HG03108 (cell line): ENCODE results near the gene MAML1.
"Not testable (repeated sequence)": the region's sequence is repeated elsewhere in the genome, so short reads cannot be mapped to it uniquely, and the experiment has no call there.

Source experiments
- ATAC-seq: cut with Tn5 transposase; IDR thresholded peaks from one replicate; pipeline ENCODE4 v1.9.1; 2021; ENCODE audit warnings: moderate library complexity; ENCODE audit not compliant: unreplicated experiment

MAML1 gene

DNA sequence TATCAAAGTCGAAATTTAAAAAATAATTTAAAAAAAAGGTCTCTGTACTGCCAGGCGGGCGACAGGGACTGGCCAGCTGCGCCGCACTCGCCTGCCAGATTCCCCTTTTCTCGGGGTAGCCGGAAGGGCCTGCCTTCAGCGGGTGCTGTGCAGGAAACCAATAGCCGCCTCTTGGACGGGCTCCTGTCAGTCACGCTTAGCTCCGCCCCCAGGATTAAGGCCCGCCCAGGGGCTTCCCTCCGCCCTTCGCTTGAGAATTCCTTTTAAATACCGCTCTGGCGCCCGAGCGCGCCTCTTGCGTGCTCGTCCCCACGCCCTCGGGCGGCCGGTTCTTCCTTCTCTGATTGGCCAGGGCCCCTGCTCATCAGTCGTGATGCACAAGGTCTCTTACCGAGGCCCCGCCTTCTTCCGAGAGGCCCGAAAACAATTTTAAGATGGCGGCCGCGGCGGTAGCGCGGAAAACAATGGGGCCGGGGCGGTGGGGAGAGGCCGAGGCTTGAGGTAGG, at the start of gene MAML1:
MAML1 (plus strand) TSS at position 411 of the 506 bp plus-strand sequence. CDS start 291 bp downstream, outside the sequence.
- peak; percentile 94 for ATAC-seq

DNA sequence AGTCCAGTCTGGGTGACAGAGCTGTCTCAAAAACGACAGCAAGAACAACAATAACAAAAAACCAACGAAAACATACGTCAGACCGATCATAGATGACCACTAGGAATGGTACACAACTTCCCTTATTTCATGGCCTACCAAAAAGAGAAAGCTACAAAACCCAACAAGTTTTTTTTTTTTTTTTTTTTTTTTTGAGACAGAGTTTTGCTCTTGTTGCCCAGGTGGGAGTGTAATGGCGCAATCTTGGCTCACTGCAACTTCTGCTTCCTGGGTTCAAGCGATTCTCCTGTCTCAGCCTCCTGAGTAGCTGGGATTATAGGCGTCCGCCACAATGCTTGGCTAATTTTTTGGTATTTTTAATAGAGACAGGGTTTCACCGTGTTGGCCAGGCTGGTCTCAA, 43.4 kb upstream of the MAML1 start:
- not testable (repeated sequence) for ATAC-seq

- ATAC-seq, result no peak
Observed at GRCh38 chr5:179694561-179694960, 38.1 kb upstream of the MAML1 start.

DNA sequence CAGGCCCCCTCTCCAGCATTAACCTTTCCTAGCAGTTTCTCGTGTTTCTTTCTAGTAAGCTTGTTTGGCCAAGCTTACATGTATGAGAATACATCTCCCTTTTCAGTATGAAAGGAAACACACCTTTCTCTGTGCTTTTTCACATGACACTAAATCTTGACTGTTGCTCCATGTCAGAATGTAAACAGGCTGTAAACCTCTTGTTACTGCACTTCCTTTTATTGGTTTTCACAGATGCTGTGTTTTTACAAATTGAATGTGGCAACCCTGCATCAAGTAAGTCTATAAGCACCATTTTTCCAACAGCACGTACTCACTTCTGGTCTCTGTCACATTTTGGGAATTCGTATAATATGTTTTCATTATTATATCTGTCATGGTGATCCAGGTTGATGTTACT, 36.0 kb upstream of the MAML1 start:
- ATAC-seq, result no peak

DNA sequence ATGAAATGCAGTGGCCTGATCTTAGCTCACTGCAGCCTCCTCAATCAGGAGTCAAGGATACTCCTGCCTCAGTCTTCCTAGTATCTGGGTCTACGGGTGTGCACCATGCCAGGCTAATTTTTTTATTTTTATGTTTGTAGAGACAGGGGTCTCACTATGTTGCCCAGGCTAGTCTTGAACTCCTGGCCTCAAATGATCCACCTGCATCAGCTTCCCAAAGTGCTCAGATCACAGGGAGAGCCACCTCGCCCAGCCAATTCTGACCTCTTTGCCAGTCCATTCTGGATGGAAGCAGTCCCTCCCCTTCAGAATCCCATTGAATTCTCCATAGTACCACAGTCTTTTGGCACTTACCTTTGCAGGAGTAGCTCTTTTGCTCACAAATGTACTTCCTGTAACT, 35.5 kb upstream of the MAML1 start:
- no peak for ATAC-seq

GRCh38 chr5:179697543-179697942, 35.1 kb upstream of the MAML1 start:
- ATAC-seq, result not testable (repeated sequence)

DNA sequence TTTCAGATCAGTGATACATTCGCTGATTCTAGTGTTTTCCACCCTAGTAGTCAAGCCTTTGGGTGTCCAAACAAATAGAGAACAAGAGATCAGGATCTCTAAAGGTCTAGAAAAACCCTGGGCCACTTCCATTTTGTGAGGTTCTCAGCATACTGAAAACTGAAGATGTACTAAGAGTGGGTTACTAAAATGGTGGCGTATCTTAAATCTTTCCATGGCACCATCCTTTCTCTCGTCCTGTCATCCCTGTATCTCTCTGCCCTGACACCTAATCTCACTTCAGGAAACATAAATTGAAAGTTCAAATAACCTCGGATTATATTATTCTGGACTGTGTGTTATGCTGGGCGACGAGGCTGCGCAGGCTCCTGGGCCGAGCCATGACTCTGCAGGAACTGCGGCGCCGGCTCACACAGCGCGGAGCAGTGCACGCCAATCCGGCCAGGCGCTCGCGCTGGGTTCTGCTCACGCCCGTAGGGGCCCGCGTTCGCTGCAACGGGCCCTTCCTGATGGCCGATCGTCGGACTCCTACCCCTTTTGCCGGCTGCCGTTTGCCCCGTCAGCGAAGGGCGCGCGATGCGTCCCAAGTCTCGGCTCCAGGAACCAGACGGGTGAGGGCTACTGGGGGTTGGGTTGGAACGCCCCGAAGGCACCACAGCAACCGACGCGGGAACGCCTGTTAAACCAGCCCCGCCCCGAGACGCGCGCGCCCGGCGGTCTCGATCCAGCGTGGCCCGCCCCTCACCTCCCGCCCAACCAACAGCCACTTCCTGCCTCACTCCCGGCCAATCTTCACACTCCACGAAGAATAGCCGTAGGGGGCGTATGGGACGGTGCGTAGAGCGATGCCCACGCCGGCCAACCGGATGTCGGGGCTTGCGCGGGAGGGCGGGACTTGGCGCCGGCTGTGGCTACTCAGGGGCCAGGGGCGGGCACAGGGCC, 34.4 kb upstream of the MAML1 start:
- peak; percentile 91 for ATAC-seq

DNA sequence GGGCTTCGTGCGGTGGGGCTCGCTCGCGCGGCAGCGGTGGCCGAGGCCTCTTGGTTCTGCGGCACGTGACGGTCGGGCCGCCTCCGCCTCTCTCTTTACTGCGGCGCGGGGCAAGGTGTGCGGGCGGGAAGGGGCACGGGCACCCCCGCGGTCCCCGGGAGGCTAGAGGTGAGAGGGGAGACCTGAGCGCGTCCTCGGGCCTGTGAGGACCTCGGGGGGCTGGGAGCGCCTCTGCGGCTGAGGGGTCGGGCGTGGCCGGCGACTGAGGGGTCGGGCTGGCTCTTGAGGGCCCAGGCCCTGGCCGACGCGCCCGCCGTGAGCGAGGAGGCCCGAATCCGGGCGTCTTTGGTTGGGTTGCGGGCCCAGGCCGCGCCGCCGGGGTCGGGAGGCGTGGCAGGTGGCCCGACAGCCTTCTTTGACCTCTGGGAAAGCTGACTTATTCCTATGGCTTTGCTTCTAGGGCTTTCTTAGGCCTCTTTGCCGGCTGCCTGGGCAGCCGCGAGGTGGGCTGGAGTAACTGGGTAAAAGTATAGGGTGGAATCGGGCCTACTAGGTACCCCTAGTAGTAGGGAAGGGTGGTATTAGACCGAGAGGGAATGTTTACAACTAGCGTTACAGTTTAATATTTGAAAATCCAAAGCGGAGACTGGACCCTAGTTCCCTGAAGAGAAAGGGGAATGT, 33.5 kb upstream of the MAML1 start, which contains the start of gene CANX:
CANX (plus strand) TSS at position 33 of the 681 bp plus-strand sequence. CDS start 6,715 bp downstream, outside the sequence.
- ATAC-seq, result no peak

DNA sequence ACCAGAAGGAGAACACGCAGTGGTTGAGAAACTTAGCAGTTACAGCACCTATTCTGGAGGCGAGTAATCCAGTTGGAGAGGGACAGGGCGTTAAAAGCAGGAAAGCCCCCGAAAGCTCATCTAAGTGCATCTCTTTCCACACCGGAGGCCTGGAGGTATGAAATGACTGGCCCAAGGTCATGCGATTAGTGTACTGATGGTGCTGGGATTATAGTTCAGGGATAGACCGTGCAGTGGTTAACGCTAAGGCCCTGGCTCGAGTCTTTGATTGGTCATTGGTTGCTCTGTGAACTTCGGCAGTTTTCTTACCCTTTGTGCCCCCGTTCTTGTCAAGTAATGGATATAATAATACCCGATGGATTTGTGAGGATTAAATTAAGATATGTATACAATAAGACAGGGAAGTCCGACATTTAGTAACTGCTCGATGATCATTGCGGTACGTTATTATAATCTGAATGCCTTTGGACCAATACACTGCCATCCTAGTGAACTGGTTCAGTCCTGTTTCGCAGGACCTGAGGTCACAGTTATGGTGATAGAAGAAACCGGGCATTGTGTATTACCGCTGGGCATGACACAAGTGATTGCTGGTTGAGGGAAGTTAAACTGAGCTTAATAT, 32.9 kb upstream of the MAML1 start:
- no peak for ATAC-seq

DNA sequence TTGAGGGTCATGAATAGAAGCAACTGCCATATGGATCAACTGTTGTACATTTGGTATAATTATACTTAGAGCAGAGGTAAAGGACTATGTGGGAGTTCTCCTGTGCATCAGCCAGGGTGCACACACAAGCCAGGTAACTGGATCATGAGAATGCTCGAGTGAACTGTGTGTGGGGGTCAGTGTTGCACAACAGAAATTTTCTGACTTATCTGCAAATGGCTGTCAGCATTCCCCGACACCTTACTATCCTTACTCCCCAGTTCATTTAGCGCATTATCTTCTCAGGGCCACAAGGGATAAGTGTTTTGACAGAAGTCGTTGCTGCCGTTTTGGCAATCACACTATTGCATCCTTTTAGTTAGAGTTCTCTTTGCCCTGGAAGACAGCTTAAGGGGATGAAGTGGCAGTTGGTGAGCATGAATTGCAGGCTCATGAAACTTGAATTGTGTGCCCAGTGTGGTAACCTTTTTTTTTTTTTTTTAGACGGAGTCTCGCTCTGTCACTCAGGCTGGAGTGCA, 32.2 kb upstream of the MAML1 start:
- no peak for ATAC-seq

GRCh38 chr5:179716286-179716685, 16.3 kb upstream of the MAML1 start:
- no peak for ATAC-seq

- ATAC-seq, result no peak
Observed at GRCh38 chr5:179720222-179720621, 12.4 kb upstream of the MAML1 start.

DNA sequence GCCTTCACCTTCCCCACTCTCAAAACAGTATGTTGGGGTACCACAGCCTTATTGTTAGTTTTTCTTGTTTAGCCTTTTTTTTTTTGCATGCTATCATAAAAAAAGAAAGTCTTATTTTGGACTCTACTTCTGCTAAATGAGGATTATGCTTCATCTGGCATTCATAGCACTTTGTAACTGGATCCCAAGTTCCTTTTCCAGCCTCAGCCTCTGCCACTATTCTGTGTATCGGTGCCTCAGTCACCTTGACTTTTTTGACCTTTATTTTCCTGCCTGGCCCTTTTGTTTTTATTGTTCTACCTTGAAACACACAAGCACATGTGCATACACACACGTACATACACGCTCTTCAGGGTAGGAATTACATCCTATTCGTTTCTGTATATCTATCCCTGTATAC, 8.5 kb upstream of the MAML1 start:
- ATAC-seq, result no peak

DNA sequence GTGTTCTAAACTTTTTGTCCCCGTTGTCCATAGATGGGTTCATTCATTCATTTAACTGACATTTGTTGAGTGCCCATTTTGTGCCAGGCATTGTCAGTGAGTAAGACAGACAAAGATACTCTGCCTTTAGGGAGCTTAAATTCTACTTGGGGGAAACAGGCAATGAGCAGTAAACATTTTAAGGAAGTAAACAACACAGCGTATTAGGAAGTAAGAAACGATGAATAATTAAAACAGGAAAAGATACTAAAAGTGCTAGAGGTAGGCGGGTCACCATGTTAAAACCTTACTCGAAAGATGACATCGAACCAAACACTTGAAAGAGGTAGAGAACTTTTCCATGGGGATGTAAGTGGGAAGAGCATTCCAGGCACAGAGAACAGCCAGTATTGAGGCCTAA, 5.5 kb upstream of the MAML1 start:
- ATAC-seq, result no peak

DNA sequence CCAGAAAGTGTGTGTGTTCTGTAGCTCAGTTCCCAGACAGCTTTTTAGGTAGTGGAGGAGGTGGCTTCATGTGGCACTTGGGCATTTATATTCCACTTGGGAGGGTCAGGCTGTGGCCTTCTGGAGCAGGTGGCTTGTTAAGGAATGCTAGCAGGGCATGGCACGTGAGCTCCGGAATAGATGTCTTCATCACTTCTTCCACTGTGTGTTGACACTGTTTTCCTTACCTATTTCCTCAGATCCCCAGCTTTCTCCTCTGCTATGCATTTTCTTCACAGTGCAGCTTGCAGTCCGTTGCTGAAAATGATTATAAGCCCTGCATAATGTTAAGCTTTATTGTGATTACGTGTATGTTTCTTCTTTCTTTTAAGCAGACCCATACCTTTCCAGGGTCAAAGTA, 3.3 kb upstream of the MAML1 start:
- no peak for ATAC-seq

DNA sequence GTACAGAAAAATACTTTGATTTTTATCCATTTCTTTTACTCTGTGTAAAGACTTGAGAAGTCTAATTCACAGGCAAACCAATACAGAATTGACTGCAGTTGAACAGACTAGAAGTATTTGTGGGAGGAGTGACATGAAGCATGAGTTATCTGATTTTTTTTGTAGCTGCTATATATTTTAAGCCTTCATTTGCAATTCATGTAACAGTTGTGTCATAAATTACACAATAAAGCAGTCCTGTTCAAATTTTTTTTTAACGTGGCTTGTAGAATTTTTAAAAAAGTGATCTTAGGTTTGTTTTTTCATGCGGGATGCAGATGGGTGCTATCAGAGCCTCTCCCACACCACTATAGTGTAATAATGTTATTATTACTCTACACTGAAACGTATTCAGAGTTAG, 2.9 kb upstream of the MAML1 start:
- no peak for ATAC-seq

DNA sequence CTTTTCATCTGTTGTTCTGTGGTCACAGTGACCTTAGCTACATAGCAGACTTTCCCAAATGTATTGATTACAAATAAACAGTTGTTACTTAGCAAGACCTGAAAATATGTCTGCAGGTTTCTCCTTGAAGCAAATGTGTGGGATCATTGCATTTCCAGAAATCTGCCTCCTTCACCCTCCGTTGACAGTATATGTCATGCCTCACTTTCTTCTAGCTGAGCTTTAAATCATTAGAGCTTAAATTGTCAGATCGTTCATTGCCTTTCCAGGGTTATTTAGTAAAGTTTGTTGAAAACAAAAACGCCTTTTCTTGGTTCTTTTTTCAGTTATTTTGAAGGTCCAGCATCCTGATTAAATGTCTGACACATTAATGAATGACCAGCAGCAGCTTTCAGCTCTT, 2.3 kb upstream of the MAML1 start:
- ATAC-seq, result no peak

DNA sequence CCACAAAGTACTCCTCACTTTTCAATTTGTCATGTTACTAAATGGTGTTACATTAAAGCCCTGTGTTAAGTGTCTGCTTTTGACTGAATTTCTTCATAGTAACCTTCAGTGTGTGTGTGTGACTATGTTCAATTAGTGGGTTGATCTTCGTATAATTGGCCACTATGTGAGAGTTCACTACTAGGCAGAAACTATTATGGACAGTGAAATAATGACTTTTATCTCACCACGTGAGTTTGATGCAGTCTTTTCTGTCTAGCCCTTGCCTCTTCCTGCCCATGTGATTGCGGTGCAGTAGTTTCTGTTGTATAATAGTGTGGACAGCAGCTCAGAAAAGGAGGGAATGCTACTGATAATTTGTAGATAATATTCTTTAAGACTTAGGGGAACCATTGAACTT, 1.8 kb upstream of the MAML1 start:
- ATAC-seq, result no peak

DNA sequence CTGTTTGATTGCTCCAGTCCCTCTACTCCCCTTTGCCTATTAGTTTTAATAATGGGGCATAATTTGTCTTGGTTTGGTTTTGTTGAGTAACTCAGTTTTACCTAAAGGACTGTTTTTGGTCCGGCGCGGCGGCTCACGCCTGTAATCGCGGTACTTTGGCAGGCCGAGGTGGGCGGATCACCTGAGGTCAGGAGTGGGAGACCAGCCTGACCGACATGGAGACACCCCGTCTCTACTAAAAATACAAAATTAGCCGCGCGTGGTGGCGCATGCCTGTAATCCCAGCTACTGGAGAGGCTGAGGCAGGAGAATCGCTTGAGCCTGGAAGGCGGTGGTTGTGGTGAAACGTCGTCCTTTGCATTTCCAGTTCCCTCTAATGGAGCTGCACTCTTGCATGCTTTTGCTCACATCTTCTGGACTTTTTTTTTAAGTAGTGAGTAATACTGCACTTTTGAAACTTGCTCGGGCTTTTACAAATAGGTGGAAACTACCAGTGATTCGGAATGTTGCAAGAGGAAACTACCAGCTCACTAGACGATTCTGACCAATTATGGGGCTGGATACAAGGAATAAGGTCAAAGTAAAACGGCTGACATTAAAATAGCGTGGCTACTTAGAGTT, 721 bp upstream of the MAML1 start:
- ATAC-seq, result peak; percentile 9

DNA sequence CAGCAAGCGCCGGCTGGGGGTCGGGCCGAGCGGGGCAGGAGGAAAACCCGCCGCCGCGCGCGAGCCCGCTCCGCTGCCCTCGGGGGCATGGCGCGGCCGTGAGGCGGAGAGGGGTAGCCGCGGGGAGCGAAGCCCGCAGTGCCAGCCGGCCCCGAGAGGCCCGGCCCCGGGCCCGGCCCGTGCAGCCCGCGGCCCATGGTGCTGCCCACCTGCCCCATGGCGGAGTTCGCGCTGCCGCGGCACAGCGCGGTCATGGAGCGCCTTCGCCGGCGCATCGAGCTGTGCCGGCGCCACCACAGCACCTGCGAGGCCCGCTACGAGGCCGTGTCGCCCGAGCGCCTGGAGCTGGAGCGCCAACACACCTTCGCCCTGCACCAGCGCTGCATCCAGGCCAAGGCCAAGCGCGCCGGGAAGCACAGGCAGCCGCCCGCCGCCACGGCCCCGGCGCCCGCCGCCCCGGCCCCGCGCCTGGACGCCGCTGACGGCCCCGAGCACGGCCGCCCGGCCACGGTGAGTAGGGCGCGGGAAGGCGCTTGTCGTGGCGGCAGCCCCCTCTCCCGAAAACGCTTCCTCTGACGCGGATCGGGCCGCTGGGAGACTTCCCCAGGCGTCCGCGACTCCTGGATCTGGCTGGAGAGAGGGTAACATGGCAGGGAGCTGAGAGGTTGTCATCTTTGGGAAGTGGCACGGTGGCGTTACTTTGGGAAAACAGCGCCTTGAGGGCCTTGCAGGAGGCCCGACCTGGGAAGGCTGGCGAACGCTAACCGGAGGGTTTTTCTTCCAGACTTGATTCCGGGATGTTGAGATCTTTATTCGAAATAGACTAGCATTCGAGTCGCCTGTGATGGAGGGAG, 523 bp downstream of the MAML1 start:
- peak; percentile 20 for ATAC-seq
